Caco-2 (cell line): Measurements from ENCODE around the gene PKHD1. TPM values are rescaled to one million over a fixed set of nuclear protein-coding genes. Genes with fewer than 3 reads are reported as not detected.
"Not testable (repeated sequence)": the region's sequence is repeated elsewhere in the genome, so short reads cannot be mapped to it uniquely, and the experiment has no call there.

Experiments used
- BruUV-seq: library from RNA; stranded (reverse); fragments of 400-500 nt; replicated peaks from 2 replicates; lab custom pipeline; 2021; lab: Mats Ljungman, UMichigan
- CTCF ChIA-PET: fragments of 300-600 bp; sonication (Branson Sonifier 250); formaldehyde crosslinking; loops from one replicate; lab custom pipeline; 2022; ENCODE audit warnings: antibody characterized with exemption; lab: Charles Lee
- POLR2A ChIA-PET: fragments of 300-600 bp; sonication (Branson Sonifier 250); formaldehyde crosslinking; loops from one replicate; lab custom pipeline; 2022; ENCODE audit warnings: antibody characterized with exemption; lab: Charles Lee
- DNase-seq, 2 experiments: peaks; one replicate each; pipeline versions ENCODE4 v3.0.0 to v3.0.0-alpha.2; 2020 to 2022
- H3K27me3 ChIP-seq: replicated peaks from 2 replicates; pipeline ENCODE4 v1.6.0; 2011; ENCODE audit warnings: low read length; ENCODE audit not compliant: control insufficient read depth, insufficient read depth
- H3K36me3 ChIP-seq: 2 replicates; pipeline ENCODE4 v1.5.1; 2011; ENCODE audit warnings: low read length; ENCODE audit not compliant: control insufficient read depth, insufficient read depth
- H3K4me1 ChIP-seq: fragments of 250-450 bp; sonication (Bioruptor Pico); 2 replicates; pipeline ENCODE4 v1.5.1; 2020; ENCODE audit warnings: mild to moderate bottlenecking
- H3K4me3 ChIP-seq: 2 replicates; pipeline ENCODE4 v1.5.1; 2011; ENCODE audit warnings: low read depth, mild to moderate bottlenecking, control low read depth, low read length
- H3K9me3 ChIP-seq: fragments of 250-450 bp; sonication (Bioruptor Pico); 2 replicates; pipeline ENCODE4 v1.5.1; 2020; ENCODE audit warnings: mild to moderate bottlenecking, moderate library complexity
- H3K27ac Mint-ChIP-seq: one replicate; pipeline ENCODE4 v1.8.0; 2022; ENCODE audit warnings: mixed read lengths; ENCODE audit not compliant: unreplicated experiment
- H3K27me3 Mint-ChIP-seq: one replicate; pipeline ENCODE4 v1.8.0; 2022; ENCODE audit warnings: mixed read lengths; ENCODE audit not compliant: insufficient read depth, unreplicated experiment
- H3K36me3 Mint-ChIP-seq: one replicate; pipeline ENCODE4 v1.8.0; 2022; ENCODE audit warnings: mild to moderate bottlenecking, mixed read lengths; ENCODE audit not compliant: insufficient read depth, unreplicated experiment
- H3K4me1 Mint-ChIP-seq: one replicate; pipeline ENCODE4 v1.8.0; 2022; ENCODE audit warnings: low read depth, mixed read lengths; ENCODE audit not compliant: unreplicated experiment
- H3K4me3 Mint-ChIP-seq: one replicate; pipeline ENCODE4 v1.8.0; 2022; ENCODE audit warnings: mild to moderate bottlenecking, moderate library complexity, mixed read lengths; ENCODE audit not compliant: unreplicated experiment
- H3K9me3 Mint-ChIP-seq: one replicate; pipeline ENCODE4 v1.8.0; 2022; ENCODE audit warnings: mixed read lengths; ENCODE audit not compliant: unreplicated experiment
- CTCF ChIP-seq, 2 experiments: fragments of 200-600 bp in 1 of 2; IDR thresholded peaks; 1 replicate in 1 of 2; 2 replicates in 1 of 2; pipeline versions ENCODE4 v1.5.1 to v1.8.0; 2011 to 2022; ENCODE audit warnings: antibody characterized with exemption in 1 of 2, control low read depth in 1 of 2, inconsistent platforms in 1 of 2, low read depth in 1 of 2, low read length in 1 of 2, mild to moderate bottlenecking in 1 of 2, moderate library complexity in 1 of 2; ENCODE audit not compliant: insufficient read depth in 1 of 2, severe bottlenecking in 1 of 2, unreplicated experiment in 1 of 2
- intact Hi-C: fragments of 100-400 bp; cut with micrococcal nuclease; formaldehyde crosslinking; loops from one replicate; pipeline ENCODE4 v1.10.0; 2022; ENCODE audit not compliant: unreplicated experiment
- total RNA-seq: library from RNA; stranded (reverse); gene quantifications from 2 replicates; pipeline ENCODE4 v1.2.3, GENCODE V29; 2022

Gene PKHD1
- total RNA-seq, 1 experiment from 2014 or later, result 3.3 TPM

GRCh38 chr6:51986864-51987263 lies 100.5 kb downstream of the PKHD1 start:
- no peaks in the 10 kb centered on the region for H3K27me3 ChIP-seq
- no peaks in the 10 kb centered on the region for H3K27me3 Mint-ChIP-seq
- H3K36me3 Mint-ChIP-seq, result no peaks in the 10 kb centered on the region
- H3K9me3 Mint-ChIP-seq, result no peaks in the 10 kb centered on the region
- TF ChIP-seq CTCF (IDR thresholded peaks at IDR 0.05; ENCODE audit: insufficient read depth in 1 of 2, low read depth in 1 of 2, low read length in 1 of 2, severe bottlenecking in 1 of 2, unreplicated experiment in 1 of 2), result no peak
- H3K4me3 Mint-ChIP-seq, result no peak overlapping the region
- no TSS peak for BruUV-seq
- H3K9me3 ChIP-seq, result no peaks in the 10 kb centered on the region
- H3K4me3 ChIP-seq, result no peak overlapping the region
- no peaks in the 10 kb centered on the region for H3K4me1 Mint-ChIP-seq
- H3K4me1 ChIP-seq, result no peaks in the 10 kb centered on the region
- no peaks in the 10 kb centered on the region for H3K36me3 ChIP-seq
- no peak overlapping the region for H3K27ac Mint-ChIP-seq
- ChIA-PET POLR2A (no interaction called here), CTCF (no interaction called here)
- intact Hi-C loops, result no loop called here
- no peak for DNase-seq

- no TSS peak for BruUV-seq
- TF ChIP-seq CTCF (IDR thresholded peaks at IDR 0.05; ENCODE audit: insufficient read depth in 1 of 2, low read depth in 1 of 2, low read length in 1 of 2, severe bottlenecking in 1 of 2, unreplicated experiment in 1 of 2), result no peak
- Histone ChIP-seq H3K9me3 (no peaks in the 10 kb centered on the region), H3K4me3 (no peak overlapping the region), H3K36me3 (no peaks in the 10 kb centered on the region), H3K27me3 (no peaks in the 10 kb centered on the region), H3K4me1 (no peaks in the 10 kb centered on the region)
- intact Hi-C loops, result no loop called here
- no peak for DNase-seq
- ChIA-PET POLR2A (no interaction called here), CTCF (no interaction called here)
- no peak overlapping the region for H3K27ac Mint-ChIP-seq
- no peak overlapping the region for H3K4me3 Mint-ChIP-seq
- H3K4me1 Mint-ChIP-seq, result no peaks in the 10 kb centered on the region
- H3K27me3 Mint-ChIP-seq, result no peaks in the 10 kb centered on the region
- no peaks in the 10 kb centered on the region for H3K36me3 Mint-ChIP-seq
- no peaks in the 10 kb centered on the region for H3K9me3 Mint-ChIP-seq
These were observed 103.8 kb downstream of the PKHD1 start for GRCh38 chr6:51983564-51983963.

- intact Hi-C loops, result not testable (repeated sequence)
These were observed 104.7 kb downstream of the PKHD1 start for GRCh38 chr6:51982695-51983094.

GRCh38 chr6:51976374-51976773 lies 111.0 kb downstream of the PKHD1 start:
- CTCF ChIA-PET, result no interaction called here
- no peak overlapping the region for H3K4me3 Mint-ChIP-seq
- no peaks in the 10 kb centered on the region for H3K36me3 Mint-ChIP-seq
- no peak for DNase-seq
- POLR2A ChIA-PET, result no interaction called here
- no TSS peak for BruUV-seq
- Histone ChIP-seq H3K27me3 (no peaks in the 10 kb centered on the region), H3K4me1 (no peaks in the 10 kb centered on the region), H3K4me3 (no peak overlapping the region), H3K36me3 (no peaks in the 10 kb centered on the region), H3K9me3 (no peaks in the 10 kb centered on the region)
- no peaks in the 10 kb centered on the region for H3K4me1 Mint-ChIP-seq
- no peaks in the 10 kb centered on the region for H3K27me3 Mint-ChIP-seq
- intact Hi-C loops, result no loop called here
- H3K27ac Mint-ChIP-seq, result no peak overlapping the region
- no peaks in the 10 kb centered on the region for H3K9me3 Mint-ChIP-seq
- TF ChIP-seq CTCF (IDR thresholded peaks at IDR 0.05; ENCODE audit: insufficient read depth in 1 of 2, low read depth in 1 of 2, low read length in 1 of 2, severe bottlenecking in 1 of 2, unreplicated experiment in 1 of 2), result no peak

More at GRCh38 chr6:51982695-51983094, 104.7 kb downstream of the PKHD1 start:
- H3K4me3 ChIP-seq, H3K9me3 ChIP-seq, H3K36me3 Mint-ChIP-seq, CTCF ChIA-PET, DNase-seq, H3K9me3 Mint-ChIP-seq, H3K36me3 ChIP-seq, H3K27me3 Mint-ChIP-seq, H3K27me3 ChIP-seq, H3K4me3 Mint-ChIP-seq, BruUV-seq, POLR2A ChIA-PET, H3K27ac Mint-ChIP-seq, H3K4me1 ChIP-seq, H3K4me1 Mint-ChIP-seq: not testable (repeated sequence)
